ENCODE measurements around the gene ATXN7L1. TPM values are rescaled to one million over a fixed set of nuclear protein-coding genes. Genes with fewer than 3 reads are reported as not detected.
A peak's percentile ranks its signal among the peaks of the same experiment; 100 is the strongest.
"Not testable (repeated sequence)": the region's sequence is repeated elsewhere in the genome, so short reads cannot be mapped to it uniquely, and the experiment has no call there.

The ATXN7L1 gene
- total RNA-seq, 3 donors from 2014 or later = 2.5 to 5.5 (median 5.4) TPM

DNA sequence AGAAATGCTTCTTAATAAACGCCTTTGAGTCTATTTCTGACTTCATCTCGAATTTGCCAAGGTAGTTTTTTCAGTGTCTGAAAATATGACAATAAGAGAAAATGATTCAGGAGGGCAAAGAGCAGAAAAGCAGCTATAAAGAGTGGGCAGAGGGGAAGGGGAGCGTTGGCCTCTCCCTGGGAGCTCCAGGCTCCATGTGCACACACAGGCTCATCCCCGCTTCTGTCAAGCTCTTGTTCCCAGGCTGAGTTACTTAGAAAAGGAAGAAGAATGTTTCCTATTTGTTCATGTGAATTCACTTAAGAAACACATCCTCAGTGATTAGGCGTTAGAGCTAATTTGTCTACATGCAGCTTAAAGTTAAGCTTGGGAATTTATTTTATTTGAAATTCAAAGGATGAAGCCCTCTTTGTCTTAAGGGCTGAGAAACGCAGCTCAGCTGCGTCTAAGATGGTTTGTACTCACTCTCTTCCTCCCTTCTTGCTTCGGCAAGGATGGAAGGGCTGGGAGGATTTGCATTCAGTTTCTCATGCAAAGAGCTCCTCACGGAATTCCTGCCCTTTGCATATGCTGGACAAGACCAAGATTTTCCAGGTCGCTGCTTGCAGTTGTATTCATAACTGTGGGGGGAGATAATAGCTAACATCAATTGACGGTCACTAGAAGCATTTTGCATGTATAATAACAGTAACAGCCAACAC, 29.0 kb upstream of the ATXN7L1 start:
- Mint-ChIP-seq H3K36me3 (ENCODE audit: insufficient read depth) (peaks cover 8% of the 10 kb centered on the region), H3K4me3 (no peak overlapping the region), H3K9me3 (no peaks in the 10 kb centered on the region), H3K4me1 (ENCODE audit: low read depth) (peaks cover 3% of the 10 kb centered on the region), H3K27me3 (ENCODE audit: low read depth) (no peaks in the 10 kb centered on the region)
- no peak for DNase-seq
- no peak for ATAC-seq

DNA sequence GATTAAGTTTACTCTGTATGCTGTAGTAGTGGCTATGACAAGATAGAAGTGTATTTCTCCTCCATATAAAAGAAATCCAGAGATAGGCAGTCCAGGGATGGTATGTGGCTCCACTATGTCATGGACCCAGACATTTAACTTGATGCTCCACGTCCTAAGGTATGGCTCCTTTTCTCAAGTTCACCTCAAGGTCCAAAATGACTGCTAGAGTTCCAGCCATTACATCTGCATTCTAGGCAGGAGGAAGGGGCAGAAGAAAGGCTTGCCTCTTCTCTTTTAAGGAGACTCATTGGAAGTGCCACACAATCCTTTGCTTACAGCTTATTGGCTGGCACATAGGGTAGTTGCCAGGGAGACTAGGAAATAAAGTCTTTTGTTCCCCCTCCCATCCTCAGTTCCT, 27.7 kb upstream of the ATXN7L1 start:
- Mint-ChIP-seq H3K4me1 (ENCODE audit: low read depth) (no peaks in the 10 kb centered on the region), H3K27me3 (ENCODE audit: low read depth) (no peaks in the 10 kb centered on the region), H3K4me3 (no peak overlapping the region), H3K9me3 (no peaks in the 10 kb centered on the region), H3K36me3 (ENCODE audit: insufficient read depth) (peaks cover 2% of the 10 kb centered on the region)
- no peak for ATAC-seq
- DNase-seq = no peak

DNA sequence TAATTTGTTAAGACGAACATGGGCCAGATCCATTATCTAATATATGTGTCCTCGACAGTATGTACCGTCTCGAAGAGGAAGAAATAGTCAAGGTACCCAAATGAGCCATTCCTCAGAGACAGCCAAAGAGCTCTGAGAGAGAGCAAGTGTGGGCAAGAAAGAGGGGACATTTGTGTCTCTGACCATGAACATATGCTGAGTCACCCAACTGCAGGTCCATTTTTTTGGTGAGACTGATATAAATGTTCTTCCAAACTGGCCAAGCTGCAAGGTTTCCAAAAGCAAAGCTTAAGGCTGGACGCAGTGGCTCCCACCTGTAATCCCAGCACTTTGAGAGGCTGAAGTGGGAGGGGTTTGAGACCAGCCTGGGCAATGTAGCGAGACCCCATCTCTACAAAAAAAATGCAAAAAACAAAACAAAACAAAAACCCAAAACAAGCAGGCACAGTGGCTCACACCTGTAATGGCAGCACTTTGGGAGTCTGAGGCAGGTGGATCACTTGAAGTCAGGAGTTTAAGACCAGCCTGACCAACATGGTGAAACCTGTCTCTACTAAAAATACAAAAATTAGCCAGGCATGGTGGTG, 26.0 kb upstream of the ATXN7L1 start:
- Mint-ChIP-seq H3K27me3 (ENCODE audit: low read depth) (no peaks in the 10 kb centered on the region), H3K4me1 (ENCODE audit: low read depth) (peaks cover 7% of the 10 kb centered on the region), H3K4me3 (no peak overlapping the region), H3K36me3 (ENCODE audit: insufficient read depth) (peaks cover 2% of the 10 kb centered on the region), H3K9me3 (no peaks in the 10 kb centered on the region)
- ATAC-seq (no peak), DNase-seq (no peak)

- Mint-ChIP-seq H3K4me1 (ENCODE audit: low read depth) (peaks cover 20% of the 10 kb centered on the region), H3K9me3 (no peaks in the 10 kb centered on the region), H3K36me3 (ENCODE audit: insufficient read depth) (peaks cover 4% of the 10 kb centered on the region), H3K4me3 (no peak overlapping the region), H3K27me3 (ENCODE audit: low read depth) (no peaks in the 10 kb centered on the region)
- DNase-seq (no peak), ATAC-seq (no peak)
These were observed 21.6 kb upstream of the ATXN7L1 start for GRCh38 chr7:105897999-105898398.

DNA sequence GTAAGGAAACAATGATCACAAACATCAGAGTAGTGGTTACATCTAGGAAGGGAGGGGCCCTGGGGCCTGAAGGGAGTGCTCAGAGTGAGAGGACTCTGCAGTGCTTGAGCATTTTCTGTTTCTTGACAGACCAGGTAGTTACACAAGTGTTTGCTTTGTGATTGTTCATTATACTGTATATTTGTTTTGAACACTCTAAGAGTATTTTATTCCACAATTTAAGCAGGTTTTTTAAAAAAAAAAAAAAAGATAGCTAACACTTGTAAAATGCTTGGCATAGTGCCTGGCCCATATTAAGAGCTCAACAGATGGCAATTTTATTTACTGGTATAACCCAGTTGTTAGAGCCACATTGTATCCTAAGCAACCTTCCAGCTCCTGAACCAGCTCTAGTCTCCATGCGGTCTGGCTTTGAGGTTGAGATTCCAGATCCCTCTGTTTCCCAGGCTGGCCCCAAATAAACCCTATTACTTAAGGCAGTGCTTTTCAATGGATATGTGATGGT, 20.1 kb upstream of the ATXN7L1 start:
- no peaks in the 10 kb centered on the region for H3K9me3 Mint-ChIP-seq
- H3K4me3 Mint-ChIP-seq = no peak overlapping the region
- DNase-seq (no peak), ATAC-seq (no peak)
- H3K27me3 Mint-ChIP-seq (ENCODE audit: low read depth) = no peaks in the 10 kb centered on the region
- peaks cover 4% of the 10 kb centered on the region for H3K36me3 Mint-ChIP-seq (ENCODE audit: insufficient read depth)
- H3K4me1 Mint-ChIP-seq (ENCODE audit: low read depth) = peaks cover 20% of the 10 kb centered on the region

- Mint-ChIP-seq H3K27me3 (ENCODE audit: low read depth) (no peaks in the 10 kb centered on the region), H3K9me3 (no peaks in the 10 kb centered on the region), H3K36me3 (ENCODE audit: insufficient read depth) (peaks cover 2% of the 10 kb centered on the region), H3K4me3 (no peak overlapping the region), H3K4me1 (ENCODE audit: low read depth) (peaks cover 38% of the 10 kb centered on the region)
- no peak for DNase-seq
- no peak for ATAC-seq
These were observed 17.7 kb upstream of the ATXN7L1 start for GRCh38 chr7:105894131-105894530.

GRCh38 chr7:105892387-105892786, 16.0 kb upstream of the ATXN7L1 start:
- Mint-ChIP-seq H3K4me3 (no peak overlapping the region), H3K9me3 (no peaks in the 10 kb centered on the region), H3K4me1 (ENCODE audit: low read depth) (peaks cover 36% of the 10 kb centered on the region), H3K36me3 (ENCODE audit: insufficient read depth) (peaks cover 2% of the 10 kb centered on the region), H3K27me3 (ENCODE audit: low read depth) (no peaks in the 10 kb centered on the region)
- DNase-seq (no peak), ATAC-seq (no peak)

- DNase-seq (peak; percentile 23), ATAC-seq (peak; percentile 94 to 96)
- Mint-ChIP-seq H3K4me3 (no peak overlapping the region), H3K9me3 (no peaks in the 10 kb centered on the region), H3K4me1 (ENCODE audit: low read depth) (peaks cover 34% of the 10 kb centered on the region), H3K36me3 (ENCODE audit: insufficient read depth) (peaks cover 2% of the 10 kb centered on the region), H3K27me3 (ENCODE audit: low read depth) (no peaks in the 10 kb centered on the region)
These were observed 14.0 kb upstream of the ATXN7L1 start for GRCh38 chr7:105890290-105890997.

- DNase-seq (peak; percentile 13), ATAC-seq (no peak)
- no peak overlapping the region for H3K4me3 Mint-ChIP-seq
- H3K27me3 Mint-ChIP-seq (ENCODE audit: low read depth) = no peaks in the 10 kb centered on the region
- no peaks in the 10 kb centered on the region for H3K36me3 Mint-ChIP-seq (ENCODE audit: insufficient read depth)
- peaks cover 44% of the 10 kb centered on the region for H3K4me1 Mint-ChIP-seq (ENCODE audit: low read depth)
- no peaks in the 10 kb centered on the region for H3K9me3 Mint-ChIP-seq
These were observed 11.3 kb upstream of the ATXN7L1 start for GRCh38 chr7:105887569-105888189.

DNA sequence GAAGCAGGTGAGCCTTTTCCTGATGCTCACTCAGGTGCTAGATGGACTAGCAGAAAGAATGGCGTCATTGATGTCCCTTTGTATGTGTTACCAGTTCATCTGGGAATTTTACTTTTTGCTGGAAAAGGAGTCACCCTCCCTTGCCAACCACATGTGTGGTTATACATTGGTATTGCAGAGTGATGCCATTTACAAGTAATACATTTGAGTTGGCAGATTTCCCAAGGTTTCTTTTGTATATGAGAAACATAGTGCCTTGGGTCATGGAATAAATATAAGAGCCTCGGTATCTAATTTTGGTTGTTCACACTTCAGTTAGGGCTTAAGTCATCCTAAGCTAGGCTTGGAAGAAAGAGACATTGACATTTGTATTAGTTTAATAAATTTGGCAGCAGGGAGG, 10.4 kb upstream of the ATXN7L1 start:
- H3K9me3 Mint-ChIP-seq = no peaks in the 10 kb centered on the region
- DNase-seq (no peak), ATAC-seq (no peak)
- H3K27me3 Mint-ChIP-seq (ENCODE audit: low read depth) = no peaks in the 10 kb centered on the region
- no peak overlapping the region for H3K4me3 Mint-ChIP-seq
- H3K36me3 Mint-ChIP-seq (ENCODE audit: insufficient read depth) = no peaks in the 10 kb centered on the region
- peaks cover 44% of the 10 kb centered on the region for H3K4me1 Mint-ChIP-seq (ENCODE audit: low read depth)

GRCh38 chr7:105885387-105886111, 9.2 kb upstream of the ATXN7L1 start:
- no peaks in the 10 kb centered on the region for H3K9me3 Mint-ChIP-seq
- ATAC-seq (no peak), DNase-seq (no peak)
- H3K4me1 Mint-ChIP-seq (ENCODE audit: low read depth) = peaks cover 41% of the 10 kb centered on the region
- H3K4me3 Mint-ChIP-seq = no peak overlapping the region
- no peaks in the 10 kb centered on the region for H3K27me3 Mint-ChIP-seq (ENCODE audit: low read depth)
- no peaks in the 10 kb centered on the region for H3K36me3 Mint-ChIP-seq (ENCODE audit: insufficient read depth)

DNA sequence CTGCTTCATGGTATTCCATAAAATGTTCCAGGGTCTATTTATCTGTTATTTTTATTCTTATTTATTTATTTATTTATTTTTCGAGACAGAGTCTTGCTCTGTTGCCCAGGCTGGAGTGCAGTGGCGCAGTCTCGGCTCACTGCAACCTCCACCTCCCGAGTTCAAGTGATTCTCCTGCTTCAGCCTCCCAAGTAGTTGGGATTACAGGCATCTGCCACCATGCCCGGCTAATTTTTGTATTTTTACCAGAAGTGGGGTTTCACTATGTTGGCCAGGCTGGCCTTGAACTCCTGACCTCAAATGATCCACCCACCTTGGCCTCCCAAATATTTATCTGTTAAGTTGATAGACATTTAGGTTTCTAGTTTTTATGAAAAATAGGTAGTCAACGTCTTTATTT, 6.8 kb upstream of the ATXN7L1 start:
- ATAC-seq; H3K36me3 Mint-ChIP-seq (ENCODE audit: insufficient read depth): not testable (repeated sequence)

DNA sequence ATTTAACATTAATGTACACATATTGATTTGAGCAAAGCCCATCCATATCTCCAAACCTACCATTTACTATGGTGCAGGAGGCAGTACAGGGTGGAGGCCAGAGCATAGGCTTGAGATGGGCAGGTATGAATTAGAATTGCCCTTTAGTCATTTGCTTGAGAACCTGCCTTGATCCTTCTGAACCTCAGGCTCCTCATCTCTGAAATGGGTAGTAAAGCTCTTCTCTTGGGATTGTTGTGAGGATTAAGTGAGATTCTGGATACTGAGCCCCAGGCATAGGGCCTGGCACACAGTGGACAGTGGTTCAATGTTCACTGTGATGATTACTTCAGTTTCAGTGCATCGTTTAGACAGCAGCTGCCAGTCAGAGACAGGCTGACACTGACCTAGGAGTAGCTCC, 5.0 kb upstream of the ATXN7L1 start:
- no peak overlapping the region for H3K4me3 Mint-ChIP-seq
- DNase-seq (no peak), ATAC-seq (no peak)
- H3K36me3 Mint-ChIP-seq (ENCODE audit: insufficient read depth) = no peaks in the 10 kb centered on the region
- H3K9me3 Mint-ChIP-seq = no peaks in the 10 kb centered on the region
- no peaks in the 10 kb centered on the region for H3K27me3 Mint-ChIP-seq (ENCODE audit: low read depth)
- H3K4me1 Mint-ChIP-seq (ENCODE audit: low read depth) = peaks cover 52% of the 10 kb centered on the region

More for the DNA sequence above, 6.8 kb upstream of the ATXN7L1 start:
- not testable (repeated sequence) for H3K27me3 Mint-ChIP-seq (ENCODE audit: low read depth); DNase-seq; H3K4me3 Mint-ChIP-seq; H3K9me3 Mint-ChIP-seq
- peaks cover 49% of the 10 kb centered on the region for H3K4me1 Mint-ChIP-seq (ENCODE audit: low read depth)
